Body of pancreas (tissue), 4 donors: ENCODE measurements around the gene TBX1.

Experiments used
- CTCF ChIP-seq, 7 experiments: fragments of 450-650 bp in 4 of 7; fragments of 200-600 bp in 3 of 7; sonication (generic) in 3 of 7; IDR thresholded peaks; one replicate each; pipeline ENCODE4 v1.5.1; 2016 to 2019; ENCODE audit warnings: antibody characterized with exemption in 7 of 7
- POLR2A ChIP-seq, 3 donors: fragments of 450-650 bp; IDR thresholded peaks; one replicate each; pipeline ENCODE4 v1.6.1; 2016; ENCODE audit warnings: antibody characterized with exemption in 3 of 3, mild to moderate bottlenecking in 2 of 3

GRCh38 chr22:19761725-19762567 is 1.4 kb downstream of the TBX1 start:
- TF ChIP-seq CTCF (IDR thresholded peaks at IDR 0.05) (no peak), POLR2A (IDR thresholded peaks at IDR 0.05) (no peak)
